HCT116 (cell line): ENCODE measurements around the gene DHRS11. TPM values are rescaled to one million over a fixed set of nuclear protein-coding genes. Genes with fewer than 3 reads are reported as not detected.
A peak's percentile ranks its signal among the peaks of the same experiment; 100 is the strongest.

ENCODE experiments used
- ATAC-seq: fragments of 200-7000 bp; cut with Tn5 transposase; 2 replicates; pipeline ENCODE4 v1.9.1; 2020; ENCODE audit warnings: mild to moderate bottlenecking, moderate library complexity
- BruUV-seq: library from RNA; stranded (reverse); fragments of 400-500 nt; replicated peaks from 2 replicates; lab custom pipeline; 2021; lab: Mats Ljungman, UMichigan
- CTCF ChIA-PET: fragments of 300-600 bp; sonication (Branson Sonifier 250); formaldehyde crosslinking; loops from one replicate; lab custom pipeline; 2021; ENCODE audit warnings: antibody characterized with exemption; lab: Charles Lee
- POLR2A ChIA-PET: fragments of 300-600, 350-600 bp; sonication (Branson Sonifier 250); formaldehyde crosslinking; loops from one replicate; lab custom pipeline; 2021; ENCODE audit warnings: antibody characterized with exemption; lab: Charles Lee
- RAD21 ChIA-PET, 2 experiments: fragments of 300-600 bp; sonication (Branson Sonifier 250); formaldehyde crosslinking; loops; one replicate each; lab custom pipeline; 2023; ENCODE audit warnings: low total read pairs in 2 of 2; ENCODE audit not compliant: uncharacterized antibody in 2 of 2, unreplicated experiment in 2 of 2, low non-redundant PET in 1 of 2; lab: Charles Lee
- DNase-seq: peaks from one replicate; pipeline ENCODE4 v3.0.0-alpha.2; 2010; ENCODE audit warnings: low read depth, low spot score
- H2AFZ ChIP-seq: fragments of 200-600 bp; shearing (Covaris generic), sonication (generic); 2 replicates; pipeline ENCODE4 v1.6.1; 2017; ENCODE audit warnings: low read depth, mixed run types, mixed read lengths, antibody characterized with exemption, low read length; ENCODE audit not compliant: poor library complexity, severe bottlenecking
- H3K27ac ChIP-seq: 2 replicates; pipeline ENCODE4 v1.5.1; 2012; ENCODE audit warnings: low read depth, low read length
- H3K27me3 ChIP-seq: fragments of 200-600 bp; sonication (generic); 2 replicates; pipeline ENCODE4 v1.6.1; 2016; ENCODE audit warnings: mixed run types, low read length, mixed read lengths; ENCODE audit not compliant: insufficient read depth
- H3K36me3 ChIP-seq, 2 experiments: fragments of 200-500 bp in 1 of 2; fragments of 200-600 bp in 1 of 2; sonication (Bioruptor generic) in 1 of 2; sonication (generic) in 1 of 2; 2 replicates each; pipeline versions ENCODE4 v1.5.1 to v1.6.1; 2014 to 2016; ENCODE audit warnings: low read length in 2 of 2, inconsistent platforms in 1 of 2, mixed read lengths in 1 of 2, mixed run types in 1 of 2; ENCODE audit not compliant: insufficient read depth in 2 of 2, control insufficient read depth in 1 of 2
- H3K4me1 ChIP-seq, 2 experiments: fragments of 200-600 bp in 1 of 2; sonication (generic) in 1 of 2; 2 replicates each; pipeline versions ENCODE4 v1.5.1 to v1.6.1; 2012 to 2017; ENCODE audit warnings: low read length in 2 of 2, inconsistent platforms in 1 of 2, mild to moderate bottlenecking in 1 of 2, mixed read lengths in 1 of 2, mixed run types in 1 of 2, moderate library complexity in 1 of 2; ENCODE audit not compliant: insufficient read depth in 2 of 2, control insufficient read depth in 1 of 2
- H3K4me2 ChIP-seq: fragments of 200-600 bp; sonication (generic); 2 replicates; pipeline ENCODE4 v1.6.1; 2017; ENCODE audit warnings: mixed run types, low read length, mixed read lengths
- H3K4me3 ChIP-seq, 2 experiments: fragments of 200-600 bp in 1 of 2; sonication (generic) in 1 of 2; replicated peaks in 1 of 2; 2 replicates each; pipeline ENCODE4 v1.5.1; 2011 to 2016; ENCODE audit warnings: low read length in 2 of 2, control low read depth in 1 of 2, low read depth in 1 of 2, mild to moderate bottlenecking in 1 of 2, mixed read lengths in 1 of 2, mixed run types in 1 of 2
- H3K79me2 ChIP-seq: fragments of 200-600 bp; sonication (generic); 2 replicates; pipeline ENCODE4 v1.6.1; 2017; ENCODE audit warnings: mild to moderate bottlenecking, mixed run types, low read length, moderate library complexity, mixed read lengths; ENCODE audit not compliant: insufficient read depth
- H3K9ac ChIP-seq: fragments of 200-600 bp; sonication (generic); 2 replicates; pipeline ENCODE4 v1.6.1; 2016; ENCODE audit warnings: low read length, mixed read lengths
- H3K9me2 ChIP-seq: fragments of 200-600 bp; sonication (generic), shearing (Covaris generic); 2 replicates; pipeline ENCODE4 v1.6.1; 2017; ENCODE audit warnings: mixed run types, mild to moderate bottlenecking, moderate library complexity; ENCODE audit not compliant: insufficient read depth
- H3K9me3 ChIP-seq, 2 experiments: fragments of 200-500 bp in 1 of 2; fragments of 200-600 bp in 1 of 2; sonication (Bioruptor generic) in 1 of 2; sonication (generic) in 1 of 2; 2 replicates each; pipeline ENCODE4 v1.6.1; 2014 to 2017; ENCODE audit warnings: low read length in 2 of 2, mixed read lengths in 2 of 2, inconsistent platforms in 1 of 2, low read depth in 1 of 2, mild to moderate bottlenecking in 1 of 2, mixed run types in 1 of 2, moderate library complexity in 1 of 2; ENCODE audit not compliant: control insufficient read depth in 1 of 2, insufficient read depth in 1 of 2
- H4K20me1 ChIP-seq: fragments of 200-600 bp; sonication (generic), shearing (Covaris generic); 2 replicates; pipeline ENCODE4 v1.6.1; 2017; ENCODE audit warnings: mixed run types, mild to moderate bottlenecking, moderate library complexity; ENCODE audit not compliant: insufficient read depth
- CBX3 ChIP-seq: IDR thresholded peaks from 2 replicates; pipeline ENCODE4 v1.6.1; 2012; ENCODE audit warnings: low read depth
- CEBPB ChIP-seq: IDR thresholded peaks from 2 replicates; pipeline ENCODE4 v1.6.1; 2012; ENCODE audit warnings: low read depth
- CTCF ChIP-seq, 3 experiments: fragments of 200-600 bp in 1 of 3; sonication (generic) in 1 of 3; IDR thresholded peaks in 2 of 3; conservative IDR thresholded peaks in 1 of 3; 2 replicates each; pipeline ENCODE4 v1.5.1; 2012 to 2017; ENCODE audit warnings: low read depth in 2 of 3, low read length in 2 of 3, antibody characterized with exemption in 1 of 3, borderline replicate concordance in 1 of 3, control low read depth in 1 of 3, mild to moderate bottlenecking in 1 of 3, mixed read lengths in 1 of 3, mixed run types in 1 of 3, moderate library complexity in 1 of 3; ENCODE audit not compliant: insufficient read depth in 1 of 3
- EGR1 ChIP-seq: IDR thresholded peaks from 2 replicates; pipeline ENCODE4 v1.6.1; 2012; ENCODE audit warnings: low read depth
- ELF1 ChIP-seq: IDR thresholded peaks from 2 replicates; pipeline ENCODE4 v1.6.1; 2012; ENCODE audit warnings: low read depth, borderline replicate concordance
- EZH2 ChIP-seq: fragments of 200-600 bp; sonication (generic); IDR thresholded peaks from 2 replicates; pipeline ENCODE4 v1.6.1; 2017; ENCODE audit warnings: antibody characterized with exemption, mixed run types
- EZH2phosphoT487 ChIP-seq: fragments of 200-600 bp; IDR thresholded peaks from 2 replicates; pipeline ENCODE4 v1.6.1; 2018; ENCODE audit warnings: antibody characterized with exemption, borderline replicate concordance
- FOSL1 ChIP-seq: IDR thresholded peaks from 2 replicates; pipeline ENCODE4 v1.6.1; 2012; ENCODE audit warnings: low read depth
- JUND ChIP-seq: IDR thresholded peaks from 2 replicates; pipeline ENCODE4 v1.6.1; 2012
- POLR2A ChIP-seq: IDR thresholded peaks from 2 replicates; pipeline ENCODE4 v1.7.0; 2011; ENCODE audit warnings: borderline replicate concordance; ENCODE audit not compliant: insufficient read depth, insufficient read length; ENCODE audit errors: extremely low read depth
- RAD21 ChIP-seq: IDR thresholded peaks from 2 replicates; pipeline ENCODE4 v1.6.1; 2012; ENCODE audit warnings: low read depth, mild to moderate bottlenecking
- SIN3A ChIP-seq: IDR thresholded peaks from 2 replicates; pipeline ENCODE4 v1.6.1; 2012; ENCODE audit warnings: low read depth
- YY1 ChIP-seq: IDR thresholded peaks from 2 replicates; pipeline ENCODE4 v1.6.1; 2011; ENCODE audit warnings: low read length, low read depth, moderate library complexity, mild to moderate bottlenecking; ENCODE audit not compliant: insufficient replicate concordance; ENCODE audit errors: extremely low read depth
- ZBTB33 ChIP-seq: IDR thresholded peaks from 2 replicates; pipeline ENCODE4 v1.6.1; 2011; ENCODE audit warnings: mild to moderate bottlenecking, low read length, moderate library complexity; ENCODE audit not compliant: insufficient replicate concordance; ENCODE audit errors: extremely low read depth
- ZNF274 ChIP-seq: fragments of 200-500 bp; sonication (Bioruptor generic); IDR thresholded peaks from 2 replicates; pipeline ENCODE4 v1.6.1; 2014; ENCODE audit warnings: mild to moderate bottlenecking, low read depth, low read length, inconsistent platforms
- intact Hi-C: fragments of 100-400 bp; cut with micrococcal nuclease; formaldehyde crosslinking; loops from 2 replicates; pipeline ENCODE4 v1.10.0; 2022
- total RNA-seq: library from RNA; stranded (reverse); gene quantifications from one replicate; pipeline ENCODE4 v1.2.1, GENCODE V29; 2021; ENCODE audit not compliant: unreplicated experiment

DHRS11 gene
- total RNA-seq, 1 experiment from 2014 or later, result 21.5 TPM

DNA sequence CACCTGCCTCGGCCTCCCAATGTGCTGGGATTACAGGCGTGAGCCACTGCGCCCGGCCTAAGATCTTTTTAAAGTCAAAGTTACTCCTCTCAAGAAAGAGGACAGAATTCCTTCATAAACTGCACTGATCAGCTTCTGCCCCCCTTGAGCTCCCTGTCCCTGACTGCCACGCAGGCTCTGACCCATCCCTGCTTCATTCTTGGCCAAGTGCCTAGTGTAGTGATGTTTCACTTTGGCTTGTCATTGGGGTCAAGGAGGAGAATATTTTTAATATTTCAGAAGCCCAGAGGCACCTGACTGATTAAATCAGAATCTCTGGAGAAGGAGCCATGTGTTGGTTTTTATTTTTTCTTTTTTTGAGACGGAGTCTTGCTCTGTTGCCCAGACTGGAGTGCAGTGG lies 18.8 kb downstream of the DHRS11 start (continued):
- TF ChIP-seq YY1 (no peak), ZNF274 (no peak)

DNA sequence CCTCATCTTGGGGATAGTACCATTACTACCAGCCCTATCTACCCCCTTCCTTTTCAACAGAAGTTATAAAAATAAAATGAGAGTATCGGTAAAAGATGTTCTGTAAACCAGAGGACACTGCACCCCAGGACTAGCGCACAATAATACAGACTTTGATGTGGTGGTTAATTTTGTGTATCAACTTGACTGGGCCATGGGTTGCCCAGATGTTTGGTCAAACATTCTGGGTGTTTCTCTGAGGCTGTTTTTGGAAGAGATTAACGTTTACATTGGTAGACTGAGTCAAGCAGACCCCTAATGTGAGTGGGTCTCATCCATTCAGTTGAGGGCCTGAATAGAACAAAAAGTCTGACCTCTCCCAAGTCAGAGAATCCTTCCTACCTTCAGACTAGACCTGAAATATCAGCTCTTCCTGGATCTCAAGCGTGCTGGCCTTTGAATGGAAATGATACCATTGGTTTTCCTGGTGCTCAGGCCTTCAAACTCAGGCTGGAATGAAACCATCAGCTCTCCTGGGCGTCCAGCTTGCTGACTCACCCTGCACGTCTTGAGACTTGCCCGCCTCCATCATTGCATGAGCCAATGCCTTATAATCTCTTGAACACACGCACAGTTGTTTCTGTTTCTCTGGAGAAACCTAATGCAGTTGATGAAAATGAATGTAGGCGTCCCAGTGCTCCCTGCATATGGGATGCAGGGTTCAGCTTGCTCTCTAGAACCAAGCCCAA lies 19.8 kb downstream of the DHRS11 start:
- H3K9me2 ChIP-seq, result no peaks in the 10 kb centered on the region
- POLR2A ChIA-PET, result no interaction called here
- no TSS peak for BruUV-seq
- H3K4me1 ChIP-seq, result peaks cover 17 to 31% of the 10 kb centered on the region in 2 experiments; a peak in 3 of 4 replicates
- H2AFZ ChIP-seq, result no peak overlapping the region
- RAD21 ChIA-PET, result no interaction called here
- H3K27ac ChIP-seq, result no peak overlapping the region
- H3K4me2 ChIP-seq, result 0 out of 2 replicates have a peak overlapping the region, but pooled peaks have one; percentile 21
- H3K79me2 ChIP-seq, result no peaks in the 10 kb centered on the region
- ATAC-seq (no peak), DNase-seq (no peak)
- CTCF ChIA-PET, result interaction anchor here (1.2 to 2.1 kb wide), 2 partner anchors 9 to 10 kb away, joined by 4 to 6 read pairs; partner anchors contain the start of gene MRM1
- H3K9ac ChIP-seq, result no peak overlapping the region
- no peak overlapping the region for H3K4me3 ChIP-seq
- intact Hi-C loops, result no loop called here
- TF ChIP-seq SIN3A (no peak), CEBPB (no peak), ZBTB33 (no peak), JUND (no peak), ELF1 (no peak), POLR2A (no peak), EGR1 (no peak), CBX3 (no peak), RAD21 (no peak), CTCF (IDR thresholded peaks at IDR 0.05 in 2 of 3, conservative IDR thresholded peaks at IDR 0.05 in 1 of 3; ENCODE audit: borderline replicate concordance in 1 of 3, insufficient read depth in 1 of 3, low read depth in 2 of 3, low read length in 2 of 3) (no peak), FOSL1 (no peak), EZH2 (no peak), EZH2phosphoT487 (no peak)
- no peaks in the 10 kb centered on the region for H3K9me3 ChIP-seq
- H4K20me1 ChIP-seq, result no peaks in the 10 kb centered on the region
- H3K36me3 ChIP-seq, result 0 out of 4 replicates have a peak, but pooled peaks cover 0 to 4% of the 10 kb centered on the region in 2 experiments
- no peaks in the 10 kb centered on the region for H3K27me3 ChIP-seq
